Astrocyte of the spinal cord (primary cell): ENCODE data around the gene DCP2.

Source experiments
- DNase-seq: peaks from one replicate; pipeline ENCODE4 v3.0.0; 2011; ENCODE audit warnings: low read depth, low spot score
- H3K4me3 ChIP-seq: 2 replicates; pipeline ENCODE4 v1.5.1; 2011; ENCODE audit warnings: low read depth, mild to moderate bottlenecking, low read length, moderate library complexity
- CTCF ChIP-seq: IDR thresholded peaks from 2 replicates; pipeline ENCODE4 v1.5.1; 2012; ENCODE audit warnings: low read depth, mild to moderate bottlenecking, low read length, inconsistent platforms
- in situ Hi-C: cut with HindIII; loops from 2 replicates; pipeline ENCODE4 v1.10.0; 2017; ENCODE audit warnings: low sequenced_read_pairs

DCP2 gene

DNA sequence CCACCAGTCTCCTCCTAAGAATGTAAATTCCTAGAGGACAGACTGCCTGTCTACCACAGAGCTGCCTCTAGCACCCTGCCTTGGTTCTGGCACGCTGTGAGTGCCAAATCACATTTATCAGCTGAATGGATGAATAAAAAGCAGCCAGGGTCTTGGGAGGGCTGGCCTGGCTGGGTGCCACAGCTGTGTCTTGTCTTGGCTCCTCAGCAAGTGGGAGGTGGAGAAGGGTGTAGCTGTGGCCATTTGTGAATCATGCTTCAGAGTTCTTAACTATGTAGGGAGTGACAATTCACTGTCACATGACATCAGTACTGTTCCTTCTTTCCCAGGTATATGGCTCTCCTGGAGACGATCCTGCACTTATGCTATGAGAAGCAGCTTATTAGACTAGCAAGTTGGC, 70.6 kb downstream of the DCP2 start:
- in situ Hi-C loops = loop anchor here (10.0 kb wide), 1 partner anchor 98 kb away; no protein-coding TSS in a partner anchor

DNA sequence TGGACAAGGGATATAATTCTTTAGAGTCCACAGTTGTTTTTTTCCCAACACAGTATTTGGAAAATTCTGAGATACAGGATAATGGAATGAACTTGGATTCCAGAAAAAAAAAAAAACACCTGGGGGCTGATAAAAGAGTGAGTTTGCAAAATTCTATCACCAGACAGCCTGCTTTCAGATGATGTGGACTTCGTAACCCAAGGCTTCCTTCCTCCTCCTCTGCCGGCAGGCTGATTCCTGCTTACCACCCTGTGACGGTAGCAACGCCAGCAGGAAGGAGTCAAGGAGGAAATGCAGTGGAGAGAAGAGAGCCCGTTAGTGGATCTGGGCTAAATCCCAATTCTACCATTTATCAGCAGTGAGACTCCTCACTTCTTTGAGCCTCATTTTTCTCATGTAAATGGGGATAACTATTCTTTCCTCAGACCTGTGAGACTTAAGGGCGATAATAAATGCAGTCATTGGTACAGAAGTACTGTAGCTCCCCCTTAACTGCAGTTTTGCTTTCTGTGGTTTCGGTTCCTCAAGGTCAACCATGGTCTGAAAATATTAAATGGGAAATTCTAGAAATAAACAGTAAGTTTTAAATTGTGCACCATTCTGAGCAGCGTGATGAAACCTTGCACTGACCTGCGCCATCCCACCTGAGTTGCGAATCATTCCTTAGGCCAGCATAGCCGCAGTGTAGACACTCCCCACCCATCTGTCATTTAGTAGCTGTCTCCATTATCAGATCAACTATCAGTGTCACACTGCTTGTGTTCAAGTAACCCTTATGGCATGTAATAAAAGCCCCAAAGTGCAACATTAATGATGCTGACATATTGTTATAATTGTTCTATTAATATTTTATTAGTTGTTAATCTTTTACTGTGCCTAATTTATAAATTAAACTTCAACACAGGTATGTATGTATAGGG, 71.4 kb downstream of the DCP2 start:
- no peak for TF ChIP-seq CTCF
- DNase-seq = no peak

More for the DNA sequence above, 70.6 kb downstream of the DCP2 start:
- H3K4me3 ChIP-seq = no peak overlapping the region
- TF ChIP-seq CTCF = no peak
- DNase-seq = peak; percentile 37

GRCh38 chr5:113048931-113049330, 72.3 kb downstream of the DCP2 start:
- TF ChIP-seq CTCF = no peak
- no peak overlapping the region for H3K4me3 ChIP-seq
- DNase-seq = no peak
- in situ Hi-C loops = loop anchor here (10.0 kb wide), 1 partner anchor 96 kb away; no protein-coding TSS in a partner anchor

More for the DNA sequence above, 71.4 kb downstream of the DCP2 start:
- H3K4me3 ChIP-seq = no peak overlapping the region
- in situ Hi-C loops = loop anchor here (10.0 kb wide), 1 partner anchor 97 kb away; no protein-coding TSS in a partner anchor

DNA sequence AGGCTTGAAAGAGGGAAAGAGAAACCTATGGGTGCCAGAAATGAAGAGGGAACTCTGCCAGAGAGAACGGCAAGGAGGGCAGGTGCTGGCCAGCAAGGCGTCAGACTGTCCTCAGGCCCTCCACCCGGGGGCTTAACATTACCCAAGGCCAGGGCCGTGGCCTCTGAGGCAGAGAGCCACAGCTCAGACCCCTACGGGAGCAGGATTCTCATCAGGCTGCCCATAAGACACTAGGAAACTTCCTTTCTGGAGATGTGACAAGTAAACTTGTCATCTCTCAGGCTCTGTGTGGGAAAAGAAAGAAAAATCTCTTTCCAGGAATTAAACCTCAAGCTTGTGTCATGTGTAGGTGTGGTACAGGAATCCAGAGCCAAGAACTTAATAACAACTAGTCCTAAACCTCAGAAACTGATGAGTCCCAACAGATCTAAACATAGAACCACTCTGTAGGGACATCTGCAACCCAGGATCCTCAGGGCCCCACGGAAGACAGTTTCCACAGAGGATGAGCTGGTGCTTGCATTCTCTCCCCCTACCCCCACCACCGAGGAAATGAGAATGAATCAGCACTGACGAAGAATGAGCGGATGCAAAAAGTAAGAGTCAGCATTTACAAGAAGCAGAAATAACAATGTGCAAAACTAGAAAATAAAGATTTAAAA, 74.3 kb downstream of the DCP2 start:
- no peak for TF ChIP-seq CTCF
- no peak overlapping the region for H3K4me3 ChIP-seq
- in situ Hi-C loops = no loop called here
- DNase-seq = peak; percentile 83

- in situ Hi-C loops = no loop called here
- no peak for TF ChIP-seq CTCF
- DNase-seq = no peak
- no peak overlapping the region for H3K4me3 ChIP-seq
These were observed 75.6 kb downstream of the DCP2 start for GRCh38 chr5:113052041-113052795.

DNA sequence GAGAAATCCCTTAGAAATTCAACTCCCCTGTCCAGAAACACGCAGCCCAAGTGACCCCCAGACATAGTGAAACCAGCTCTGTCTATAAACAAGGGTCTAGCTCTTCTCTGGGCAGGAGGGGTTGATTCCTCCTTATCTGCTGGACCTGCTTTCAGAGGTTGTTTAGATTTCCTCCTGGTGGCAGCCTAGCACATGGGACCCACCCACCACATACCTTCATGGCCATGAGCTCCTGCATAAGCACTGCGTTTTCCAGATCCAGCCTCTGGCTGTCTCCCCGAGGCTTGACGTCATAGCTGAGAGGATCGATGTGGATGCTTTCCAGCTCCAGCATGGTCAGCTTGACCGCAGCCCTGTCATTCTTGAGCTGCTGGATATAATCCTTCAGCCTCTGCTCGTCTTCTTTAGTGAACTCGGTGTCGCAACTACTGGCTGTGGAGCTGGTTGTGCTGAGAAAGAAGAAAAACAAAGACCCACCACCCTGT, 77.0 kb downstream of the DCP2 start:
- H3K4me3 ChIP-seq = no peak overlapping the region
- peak; percentile 26 for DNase-seq
- TF ChIP-seq CTCF = no peak
- in situ Hi-C loops = no loop called here
